NB4 (cell line): ENCODE measurements around the gene PDGFB.

Experiments
- POLR2A ChIP-seq: IDR thresholded peaks from 2 replicates; pipeline ENCODE4 v1.6.1; 2011; ENCODE audit warnings: mild to moderate bottlenecking; ENCODE audit not compliant: insufficient read length; ENCODE audit errors: extremely low read depth
- TF ChIP-seq, protein P1 (sequence below): IDR thresholded peaks from one replicate; pipeline ENCODE4 v1.5.1; 2012; ENCODE audit warnings: low read depth, low read length
- TF ChIP-seq, protein P2 (sequence below): IDR thresholded peaks from 2 replicates; pipeline ENCODE4 v1.6.1; 2011; ENCODE audit warnings: low read depth, low read length

DNA sequence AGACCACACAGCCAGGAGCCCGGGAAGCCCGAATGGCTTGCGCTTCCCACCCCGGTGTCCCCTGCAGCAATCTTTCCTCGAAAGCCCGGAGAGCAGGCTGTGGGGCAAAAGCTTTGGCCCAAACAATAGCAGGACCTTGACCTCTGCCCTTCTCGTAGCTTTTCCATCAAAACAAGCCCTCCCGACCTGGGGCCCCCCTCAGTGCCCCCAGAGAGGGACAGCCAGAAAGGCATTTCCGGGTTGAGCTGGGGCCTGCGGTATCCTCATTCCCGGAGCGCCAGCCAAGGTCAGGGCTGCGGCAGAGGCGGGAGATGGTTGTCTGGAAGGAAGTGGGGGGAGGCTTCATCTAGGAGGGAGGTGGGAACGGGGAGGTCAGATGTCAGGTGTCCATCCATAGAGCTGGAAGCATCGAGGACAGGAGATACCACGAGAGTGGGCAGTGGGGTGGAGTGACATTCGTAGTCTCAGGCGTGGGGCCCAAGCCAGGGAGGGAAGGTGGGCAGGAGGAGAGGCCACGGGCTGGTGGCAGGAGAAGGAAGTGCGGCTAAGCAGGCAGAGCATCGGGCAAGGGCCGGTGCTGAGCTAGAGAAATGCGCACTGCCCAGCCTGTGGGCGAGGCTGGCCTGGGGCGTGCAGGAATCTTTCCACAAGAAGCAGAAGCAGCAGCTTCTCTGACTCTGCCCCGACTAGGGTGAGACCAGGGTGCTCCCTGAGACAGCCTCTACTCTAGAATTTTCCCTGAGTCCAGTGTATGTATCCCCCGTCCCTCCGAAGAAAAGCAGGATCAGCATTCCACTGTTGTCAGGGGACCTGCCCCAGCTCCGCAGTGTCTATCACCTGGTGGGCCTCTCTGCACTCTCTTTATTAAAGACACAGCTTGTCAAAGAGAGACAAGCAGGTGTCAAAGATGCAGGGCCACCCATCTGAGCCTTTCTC is 14.3 kb downstream of the PDGFB start:
- TF ChIP-seq, protein P1, sequence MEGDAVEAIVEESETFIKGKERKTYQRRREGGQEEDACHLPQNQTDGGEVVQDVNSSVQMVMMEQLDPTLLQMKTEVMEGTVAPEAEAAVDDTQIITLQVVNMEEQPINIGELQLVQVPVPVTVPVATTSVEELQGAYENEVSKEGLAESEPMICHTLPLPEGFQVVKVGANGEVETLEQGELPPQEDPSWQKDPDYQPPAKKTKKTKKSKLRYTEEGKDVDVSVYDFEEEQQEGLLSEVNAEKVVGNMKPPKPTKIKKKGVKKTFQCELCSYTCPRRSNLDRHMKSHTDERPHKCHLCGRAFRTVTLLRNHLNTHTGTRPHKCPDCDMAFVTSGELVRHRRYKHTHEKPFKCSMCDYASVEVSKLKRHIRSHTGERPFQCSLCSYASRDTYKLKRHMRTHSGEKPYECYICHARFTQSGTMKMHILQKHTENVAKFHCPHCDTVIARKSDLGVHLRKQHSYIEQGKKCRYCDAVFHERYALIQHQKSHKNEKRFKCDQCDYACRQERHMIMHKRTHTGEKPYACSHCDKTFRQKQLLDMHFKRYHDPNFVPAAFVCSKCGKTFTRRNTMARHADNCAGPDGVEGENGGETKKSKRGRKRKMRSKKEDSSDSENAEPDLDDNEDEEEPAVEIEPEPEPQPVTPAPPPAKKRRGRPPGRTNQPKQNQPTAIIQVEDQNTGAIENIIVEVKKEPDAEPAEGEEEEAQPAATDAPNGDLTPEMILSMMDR: no peak
- TF ChIP-seq, protein P2, sequence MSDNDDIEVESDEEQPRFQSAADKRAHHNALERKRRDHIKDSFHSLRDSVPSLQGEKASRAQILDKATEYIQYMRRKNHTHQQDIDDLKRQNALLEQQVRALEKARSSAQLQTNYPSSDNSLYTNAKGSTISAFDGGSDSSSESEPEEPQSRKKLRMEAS: no peak
- no peak for TF ChIP-seq POLR2A
